SK-N-SH treated with all-trans-retinoic acid at 6 μM for 48 hours (cell line): Measurements from ENCODE around the gene DLG3.

Experiments
- ATAC-seq: fragments of 200-7000 bp; cut with Tn5 transposase; 3 replicates; pipeline ENCODE4 v1.9.1; 2020; ENCODE audit warnings: mild to moderate bottlenecking, moderate library complexity
- BACH2 ChIP-seq: fragments of 250-450 bp; sonication (Bioruptor Pico); IDR thresholded peaks from 2 replicates; pipeline ENCODE4 v1.9.0; 2021; ENCODE audit warnings: mild to moderate bottlenecking, borderline replicate concordance
- ESRRG ChIP-seq: fragments of 250-450 bp; sonication (Bioruptor Pico); IDR thresholded peaks from 2 replicates; pipeline ENCODE4 v1.6.1; 2021; ENCODE audit warnings: mild to moderate bottlenecking
- ISL1 ChIP-seq: fragments of 250-450 bp; sonication (Bioruptor Pico); IDR thresholded peaks from 2 replicates; pipeline ENCODE4 v2.1.2; 2022; ENCODE audit warnings: mild to moderate bottlenecking, moderate library complexity
- OSR1 ChIP-seq: fragments of 250-450 bp; sonication (Bioruptor Pico); IDR thresholded peaks from 2 replicates; pipeline ENCODE4 v1.8.0; 2022; ENCODE audit warnings: moderate library complexity, mild to moderate bottlenecking, inconsistent platforms
- PPARA ChIP-seq: fragments of 250-450 bp; sonication (Bioruptor Pico); IDR thresholded peaks from 2 replicates; pipeline ENCODE4 v1.5.0; 2020; ENCODE audit warnings: mild to moderate bottlenecking, borderline replicate concordance
- RARB ChIP-seq: fragments of 250-450 bp; sonication (Bioruptor Pico); IDR thresholded peaks from 2 replicates; pipeline ENCODE4 v1.8.0; 2021; ENCODE audit warnings: mild to moderate bottlenecking, moderate library complexity
- SNAI2 ChIP-seq: fragments of 250-450 bp; sonication (Bioruptor Pico); IDR thresholded peaks from 2 replicates; pipeline ENCODE4 v1.5.0; 2020; ENCODE audit warnings: mild to moderate bottlenecking, moderate library complexity
- TCF4 ChIP-seq: fragments of 250-450 bp; sonication (Bioruptor Pico); IDR thresholded peaks from 2 replicates; pipeline ENCODE4 v1.8.0; 2021; ENCODE audit warnings: mild to moderate bottlenecking, moderate library complexity, borderline replicate concordance
- ZC3H10 ChIP-seq: fragments of 250-450 bp; sonication (Bioruptor Pico); IDR thresholded peaks from 2 replicates; pipeline ENCODE4 v1.5.1; 2021; ENCODE audit warnings: mild to moderate bottlenecking, moderate library complexity
- ZFP3 ChIP-seq: fragments of 250-450 bp; sonication (Bioruptor Pico); IDR thresholded peaks from 2 replicates; pipeline ENCODE4 v1.5.0; 2020; ENCODE audit warnings: mild to moderate bottlenecking, moderate library complexity
- ZFP30 ChIP-seq: fragments of 450-650 bp; formaldehyde crosslinking; IDR thresholded peaks from 2 replicates; pipeline ENCODE4 v1.5.0; 2022; ENCODE audit warnings: mild to moderate bottlenecking, moderate library complexity
- ZNF565 ChIP-seq: fragments of 450-650 bp; formaldehyde crosslinking; conservative IDR thresholded peaks from 2 replicates; pipeline ENCODE4 v1.5.0; 2020; ENCODE audit warnings: low read depth, mild to moderate bottlenecking, moderate library complexity
- ZNF8 ChIP-seq: fragments of 450-650 bp; formaldehyde crosslinking; IDR thresholded peaks from 2 replicates; pipeline ENCODE4 v1.5.0; 2020; ENCODE audit warnings: mild to moderate bottlenecking, moderate library complexity
- TF ChIP-seq, protein P1 (sequence below): fragments of 250-450 bp; sonication (Bioruptor Pico); IDR thresholded peaks from 2 replicates; pipeline ENCODE4 v1.8.0; 2021; ENCODE audit warnings: low read depth, mild to moderate bottlenecking, moderate library complexity, borderline replicate concordance
- TF ChIP-seq, protein P2 (sequence below): fragments of 250-450 bp; sonication (Bioruptor Pico); IDR thresholded peaks from 2 replicates; pipeline ENCODE4 v1.8.0; 2020; ENCODE audit warnings: mild to moderate bottlenecking, moderate library complexity, borderline replicate concordance
- TF ChIP-seq, protein P3 (sequence below): fragments of 250-450 bp; sonication (Bioruptor Pico); IDR thresholded peaks from 2 replicates; pipeline ENCODE4 v1.5.1; 2020; ENCODE audit warnings: low read depth, mild to moderate bottlenecking, moderate library complexity
- TF ChIP-seq, protein P4 (sequence below): fragments of 250-450 bp; sonication (Bioruptor Pico); IDR thresholded peaks from 2 replicates; pipeline ENCODE4 v1.5.0; 2020; ENCODE audit warnings: mild to moderate bottlenecking, moderate library complexity

Gene DLG3

DNA sequence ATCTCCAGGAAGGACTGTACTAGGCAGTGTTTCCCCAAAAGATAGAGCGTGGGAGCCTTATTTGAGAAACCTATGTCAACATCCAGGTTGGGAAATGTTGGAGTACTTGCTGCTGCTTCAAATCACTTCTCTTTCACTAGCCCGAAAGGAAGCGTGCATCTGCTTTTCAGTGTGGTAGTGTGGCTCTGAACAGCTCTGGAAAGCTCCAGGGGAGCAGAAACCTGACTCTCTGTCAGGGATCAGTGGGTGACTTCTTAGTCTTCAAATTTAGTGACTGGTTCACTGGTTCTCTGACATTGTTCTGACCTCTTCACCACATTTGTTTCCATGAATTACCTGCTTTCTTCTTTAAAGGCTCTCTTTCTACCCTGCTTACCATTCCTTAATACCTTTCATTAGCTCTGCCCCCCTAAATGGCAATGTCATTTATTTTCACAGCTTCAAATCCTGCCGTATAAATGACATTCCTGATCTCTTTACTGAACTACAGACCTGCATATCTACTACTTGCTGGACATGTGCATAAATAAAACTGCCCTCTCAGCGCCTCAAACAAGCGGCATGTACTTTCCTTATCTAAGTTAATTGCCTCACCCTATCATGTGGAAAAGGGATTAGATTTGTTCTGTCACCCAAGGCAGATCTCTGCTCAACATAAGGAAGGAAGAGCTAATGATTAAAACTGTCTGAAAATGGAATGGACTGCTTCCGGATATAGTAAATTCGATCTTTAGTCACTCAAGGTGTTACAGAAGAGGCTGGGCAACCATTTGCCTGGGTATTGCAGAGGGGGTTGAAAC, 37.0 kb downstream of the DLG3 start:
- no peak for TF ChIP-seq ESRRG (CRISPR knock-in tag)
- no peak for TF ChIP-seq OSR1 (CRISPR knock-in tag)
- no peak for TF ChIP-seq ISL1
- TF ChIP-seq ZC3H10 (CRISPR knock-in tag) = no peak
- no peak for TF ChIP-seq BACH2
- no peak for TF ChIP-seq ZFP3 (CRISPR knock-in tag)
- TF ChIP-seq, protein P1, sequence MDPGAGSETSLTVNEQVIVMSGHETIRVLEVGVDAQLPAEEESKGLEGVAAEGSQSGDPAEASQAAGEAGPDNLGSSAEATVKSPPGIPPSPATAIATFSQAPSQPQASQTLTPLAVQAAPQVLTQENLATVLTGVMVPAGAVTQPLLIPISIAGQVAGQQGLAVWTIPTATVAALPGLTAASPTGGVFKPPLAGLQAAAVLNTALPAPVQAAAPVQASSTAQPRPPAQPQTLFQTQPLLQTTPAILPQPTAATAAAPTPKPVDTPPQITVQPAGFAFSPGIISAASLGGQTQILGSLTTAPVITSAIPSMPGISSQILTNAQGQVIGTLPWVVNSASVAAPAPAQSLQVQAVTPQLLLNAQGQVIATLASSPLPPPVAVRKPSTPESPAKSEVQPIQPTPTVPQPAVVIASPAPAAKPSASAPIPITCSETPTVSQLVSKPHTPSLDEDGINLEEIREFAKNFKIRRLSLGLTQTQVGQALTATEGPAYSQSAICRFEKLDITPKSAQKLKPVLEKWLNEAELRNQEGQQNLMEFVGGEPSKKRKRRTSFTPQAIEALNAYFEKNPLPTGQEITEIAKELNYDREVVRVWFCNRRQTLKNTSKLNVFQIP (CRISPR knock-in tag) = no peak
- TF ChIP-seq, protein P2, sequence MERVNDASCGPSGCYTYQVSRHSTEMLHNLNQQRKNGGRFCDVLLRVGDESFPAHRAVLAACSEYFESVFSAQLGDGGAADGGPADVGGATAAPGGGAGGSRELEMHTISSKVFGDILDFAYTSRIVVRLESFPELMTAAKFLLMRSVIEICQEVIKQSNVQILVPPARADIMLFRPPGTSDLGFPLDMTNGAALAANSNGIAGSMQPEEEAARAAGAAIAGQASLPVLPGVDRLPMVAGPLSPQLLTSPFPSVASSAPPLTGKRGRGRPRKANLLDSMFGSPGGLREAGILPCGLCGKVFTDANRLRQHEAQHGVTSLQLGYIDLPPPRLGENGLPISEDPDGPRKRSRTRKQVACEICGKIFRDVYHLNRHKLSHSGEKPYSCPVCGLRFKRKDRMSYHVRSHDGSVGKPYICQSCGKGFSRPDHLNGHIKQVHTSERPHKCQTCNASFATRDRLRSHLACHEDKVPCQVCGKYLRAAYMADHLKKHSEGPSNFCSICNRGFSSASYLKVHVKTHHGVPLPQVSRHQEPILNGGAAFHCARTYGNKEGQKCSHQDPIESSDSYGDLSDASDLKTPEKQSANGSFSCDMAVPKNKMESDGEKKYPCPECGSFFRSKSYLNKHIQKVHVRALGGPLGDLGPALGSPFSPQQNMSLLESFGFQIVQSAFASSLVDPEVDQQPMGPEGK (CRISPR knock-in tag) = no peak
- no peak for TF ChIP-seq RARB
- no peak for TF ChIP-seq TCF4 (CRISPR knock-in tag)
- no peak for TF ChIP-seq ZFP30 (CRISPR knock-in tag)
- TF ChIP-seq PPARA = no peak
- TF ChIP-seq, protein P3, sequence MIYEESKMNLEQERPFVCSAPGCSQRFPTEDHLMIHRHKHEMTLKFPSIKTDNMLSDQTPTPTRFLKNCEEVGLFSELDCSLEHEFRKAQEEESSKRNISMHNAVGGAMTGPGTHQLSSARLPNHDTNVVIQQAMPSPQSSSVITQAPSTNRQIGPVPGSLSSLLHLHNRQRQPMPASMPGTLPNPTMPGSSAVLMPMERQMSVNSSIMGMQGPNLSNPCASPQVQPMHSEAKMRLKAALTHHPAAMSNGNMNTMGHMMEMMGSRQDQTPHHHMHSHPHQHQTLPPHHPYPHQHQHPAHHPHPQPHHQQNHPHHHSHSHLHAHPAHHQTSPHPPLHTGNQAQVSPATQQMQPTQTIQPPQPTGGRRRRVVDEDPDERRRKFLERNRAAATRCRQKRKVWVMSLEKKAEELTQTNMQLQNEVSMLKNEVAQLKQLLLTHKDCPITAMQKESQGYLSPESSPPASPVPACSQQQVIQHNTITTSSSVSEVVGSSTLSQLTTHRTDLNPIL (CRISPR knock-in tag) = no peak
- TF ChIP-seq, protein P4, sequence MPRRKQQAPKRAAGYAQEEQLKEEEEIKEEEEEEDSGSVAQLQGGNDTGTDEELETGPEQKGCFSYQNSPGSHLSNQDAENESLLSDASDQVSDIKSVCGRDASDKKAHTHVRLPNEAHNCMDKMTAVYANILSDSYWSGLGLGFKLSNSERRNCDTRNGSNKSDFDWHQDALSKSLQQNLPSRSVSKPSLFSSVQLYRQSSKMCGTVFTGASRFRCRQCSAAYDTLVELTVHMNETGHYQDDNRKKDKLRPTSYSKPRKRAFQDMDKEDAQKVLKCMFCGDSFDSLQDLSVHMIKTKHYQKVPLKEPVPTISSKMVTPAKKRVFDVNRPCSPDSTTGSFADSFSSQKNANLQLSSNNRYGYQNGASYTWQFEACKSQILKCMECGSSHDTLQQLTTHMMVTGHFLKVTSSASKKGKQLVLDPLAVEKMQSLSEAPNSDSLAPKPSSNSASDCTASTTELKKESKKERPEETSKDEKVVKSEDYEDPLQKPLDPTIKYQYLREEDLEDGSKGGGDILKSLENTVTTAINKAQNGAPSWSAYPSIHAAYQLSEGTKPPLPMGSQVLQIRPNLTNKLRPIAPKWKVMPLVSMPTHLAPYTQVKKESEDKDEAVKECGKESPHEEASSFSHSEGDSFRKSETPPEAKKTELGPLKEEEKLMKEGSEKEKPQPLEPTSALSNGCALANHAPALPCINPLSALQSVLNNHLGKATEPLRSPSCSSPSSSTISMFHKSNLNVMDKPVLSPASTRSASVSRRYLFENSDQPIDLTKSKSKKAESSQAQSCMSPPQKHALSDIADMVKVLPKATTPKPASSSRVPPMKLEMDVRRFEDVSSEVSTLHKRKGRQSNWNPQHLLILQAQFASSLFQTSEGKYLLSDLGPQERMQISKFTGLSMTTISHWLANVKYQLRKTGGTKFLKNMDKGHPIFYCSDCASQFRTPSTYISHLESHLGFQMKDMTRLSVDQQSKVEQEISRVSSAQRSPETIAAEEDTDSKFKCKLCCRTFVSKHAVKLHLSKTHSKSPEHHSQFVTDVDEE (CRISPR knock-in tag) = no peak
- TF ChIP-seq SNAI2 (CRISPR knock-in tag) = no peak
- no peak for TF ChIP-seq ZNF565 (CRISPR knock-in tag)
- TF ChIP-seq, all 23 proteins: peak for 0

DNA sequence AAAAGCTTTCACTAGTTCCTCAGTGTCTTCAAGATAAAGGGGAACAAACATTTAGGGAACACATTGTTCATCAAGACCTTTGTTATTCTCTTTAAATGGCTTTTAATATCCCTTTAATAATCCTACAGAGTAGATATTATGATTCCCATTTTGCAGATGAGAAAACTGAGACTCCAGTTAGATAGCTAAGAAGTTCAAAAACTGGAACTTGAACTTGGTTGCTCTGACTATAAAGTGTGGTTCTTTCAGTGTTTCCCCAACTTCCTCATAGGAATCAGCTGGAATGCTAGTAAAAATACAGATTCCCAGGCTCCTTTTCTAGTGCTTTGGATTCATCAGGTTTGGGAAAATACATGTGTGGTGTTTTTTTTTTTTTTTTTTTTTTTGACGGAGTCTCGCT, 37.7 kb downstream of the DLG3 start:
- ATAC-seq = no peak
- TF ChIP-seq BACH2 (no peak), ZNF8 (CRISPR knock-in tag) (no peak), ZFP3 (CRISPR knock-in tag) (no peak), RARB (no peak)
- TF ChIP-seq, protein P3 (CRISPR knock-in tag) = no peak
- TF ChIP-seq, protein P4 (CRISPR knock-in tag) = no peak

More for the DNA sequence above, 37.0 kb downstream of the DLG3 start:
- ATAC-seq = no peak
